GM23248 (cell line): ENCODE results near the gene ABHD17A.

Source experiments
- EZH2 ChIP-seq: fragments of 200-600 bp; sonication (generic); IDR thresholded peaks from 2 replicates; pipeline ENCODE4 v1.6.1; 2018; ENCODE audit warnings: antibody characterized with exemption, mild to moderate bottlenecking; ENCODE audit not compliant: insufficient read depth, poor library complexity, severe bottlenecking
- EZH2phosphoT487 ChIP-seq: fragments of 200-600 bp; sonication (generic); IDR thresholded peaks from 2 replicates; pipeline ENCODE4 v1.6.1; 2018; ENCODE audit warnings: antibody characterized with exemption, moderate library complexity, mild to moderate bottlenecking, low read depth; ENCODE audit not compliant: insufficient read depth

GRCh38 chr19:1883784-1884183 lies 1.5 kb downstream of the ABHD17A start:
- TF ChIP-seq EZH2phosphoT487 (no peak), EZH2 (no peak)
